NCI-H524 treated with DMSO at 0.1 percent for 48 hours (cell line): ENCODE results near the gene DOCK2.

ENCODE experiments used
- DNase-seq: peaks from one replicate; lab custom pipeline; 2025; lab: John Stamatoyannopoulos, UW

DOCK2 gene

GRCh38 chr5:169988947-169989346 lies 351.9 kb downstream of the DOCK2 start:
- DNase-seq, result no peak

DNA sequence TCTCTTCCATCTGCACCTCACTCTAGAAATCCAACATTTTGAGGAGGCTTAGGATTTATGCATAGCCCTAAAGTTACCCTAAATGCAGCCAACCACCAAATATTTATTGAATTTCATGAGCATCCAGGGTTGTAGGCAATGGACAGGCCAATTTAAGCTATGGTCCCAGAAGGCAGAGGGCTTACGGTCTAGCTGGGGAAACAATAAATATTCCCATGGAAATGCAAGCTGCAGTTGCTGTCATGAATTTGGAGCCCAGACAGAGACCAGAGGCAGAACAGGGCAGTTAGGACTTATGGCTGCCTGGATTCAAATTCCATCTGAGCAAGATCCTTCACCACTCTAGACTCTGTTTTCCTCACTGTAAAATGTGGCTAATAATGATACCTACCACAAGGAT lies 352.3 kb downstream of the DOCK2 start:
- DNase-seq, result no peak

DNA sequence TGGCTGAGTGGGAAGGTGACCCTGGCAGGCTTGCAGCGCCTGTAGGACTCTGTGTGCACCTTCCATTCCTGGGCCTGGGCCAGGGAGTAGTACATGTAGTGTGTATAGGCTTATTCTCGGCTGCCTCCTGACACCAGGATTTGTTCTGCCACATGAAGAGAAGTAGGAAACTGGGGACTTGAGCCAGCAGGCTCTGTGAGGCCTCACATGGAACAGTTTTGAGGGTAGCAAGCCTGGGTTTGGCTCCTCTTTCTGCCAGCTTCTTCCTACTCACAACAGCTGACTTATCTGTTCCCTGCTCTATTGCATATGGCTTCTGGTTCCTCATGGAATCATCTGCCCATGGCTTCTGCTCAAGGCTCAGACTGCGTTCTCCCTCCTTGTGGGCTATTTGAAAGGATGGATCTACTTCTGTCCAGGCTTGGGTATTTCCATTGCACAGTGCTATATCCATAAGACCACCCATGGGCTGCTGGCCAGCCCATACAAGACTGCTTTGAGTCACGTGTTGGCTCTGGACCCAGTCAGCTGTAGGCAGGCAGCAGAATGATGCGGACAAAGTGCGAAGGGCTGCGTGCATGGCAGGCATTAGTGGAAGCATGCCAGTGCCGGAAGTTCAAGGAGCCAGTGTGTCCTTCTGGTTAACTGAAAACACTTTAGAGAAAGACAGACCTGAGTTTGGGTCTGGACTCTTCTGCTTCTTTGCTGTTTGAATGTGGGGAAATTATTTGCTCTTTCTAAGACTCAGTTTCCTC lies 354.2 kb downstream of the DOCK2 start:
- no peak for DNase-seq

GRCh38 chr5:169992789-169993484 lies 355.9 kb downstream of the DOCK2 start:
- no peak for DNase-seq

DNA sequence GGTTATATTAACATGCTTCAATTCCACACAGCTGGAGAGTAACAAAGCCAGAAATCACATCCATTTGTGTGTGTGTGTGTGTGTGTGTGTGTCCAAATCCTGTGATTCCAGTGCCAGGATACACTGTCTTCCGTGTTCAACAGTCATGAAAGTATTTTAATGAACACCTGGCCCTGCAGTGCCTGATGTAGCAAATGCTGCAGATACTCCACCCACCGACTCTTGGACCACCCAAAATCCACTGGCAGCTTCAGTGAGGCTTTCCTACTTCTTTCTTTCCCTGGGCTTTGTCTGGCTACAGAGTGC lies 356.4 kb downstream of the DOCK2 start:
- DNase-seq, result no peak

DNA sequence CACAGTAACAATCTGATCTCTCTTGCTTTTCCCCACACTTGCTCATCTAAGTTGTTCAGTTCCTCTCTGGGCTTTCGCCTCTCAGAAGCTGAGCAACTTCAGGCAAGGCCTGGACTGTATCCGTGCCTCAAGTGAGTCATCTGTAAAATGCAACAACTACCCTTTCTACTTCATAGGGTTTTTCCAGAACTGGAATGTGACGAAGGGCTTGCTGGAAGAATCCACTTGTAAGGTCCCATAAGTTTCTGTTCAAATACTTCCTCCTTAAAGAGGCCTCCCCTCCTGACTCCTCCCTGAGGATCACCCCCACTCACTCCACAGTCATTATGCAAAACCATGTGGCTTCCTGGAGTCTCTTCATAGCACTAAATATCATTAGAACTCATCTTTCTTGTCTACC lies 360.7 kb downstream of the DOCK2 start:
- DNase-seq, result no peak

- DNase-seq, result peak; percentile 15
Measured at GRCh38 chr5:169999621-170000020, 362.5 kb downstream of the DOCK2 start.

DNA sequence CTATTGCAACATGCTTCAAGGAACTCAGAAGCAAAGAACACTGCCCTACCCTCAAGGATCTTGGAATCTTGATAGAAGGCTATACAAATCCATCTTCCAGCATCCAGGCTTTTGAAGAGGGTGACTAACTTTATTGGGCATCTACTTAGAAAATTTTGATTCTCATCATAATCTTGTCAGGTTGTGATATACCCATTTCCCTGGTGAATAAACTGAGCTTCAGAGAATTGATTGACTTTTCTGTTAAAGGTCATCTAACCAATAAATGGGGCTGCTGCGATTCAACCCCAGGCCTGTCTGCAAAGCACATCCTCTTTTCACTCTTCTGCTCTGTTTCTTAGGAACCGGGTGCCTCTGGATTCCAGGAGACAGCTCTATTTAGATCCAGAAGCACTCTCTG lies 363.1 kb downstream of the DOCK2 start:
- DNase-seq, result no peak

DNA sequence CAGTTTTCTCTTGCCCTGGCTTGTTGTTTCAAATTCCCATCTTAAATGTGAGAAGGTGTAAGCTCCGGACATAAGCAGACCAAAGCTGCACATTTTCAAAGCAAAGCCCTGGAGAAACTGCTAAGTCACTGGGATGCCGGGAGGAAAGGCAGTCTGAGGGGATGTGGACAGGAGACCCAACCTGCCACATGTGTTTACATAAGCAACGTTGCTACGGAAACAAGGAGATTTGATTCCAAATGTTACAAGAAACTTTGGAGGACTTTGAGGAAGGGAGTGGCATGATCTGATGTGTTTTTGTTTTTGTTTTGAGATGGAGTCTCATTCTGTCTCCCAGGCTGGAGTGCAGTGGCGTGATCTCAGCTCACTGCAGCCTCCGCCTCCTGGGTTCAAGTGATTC lies 368.9 kb downstream of the DOCK2 start:
- DNase-seq, result no peak

DNA sequence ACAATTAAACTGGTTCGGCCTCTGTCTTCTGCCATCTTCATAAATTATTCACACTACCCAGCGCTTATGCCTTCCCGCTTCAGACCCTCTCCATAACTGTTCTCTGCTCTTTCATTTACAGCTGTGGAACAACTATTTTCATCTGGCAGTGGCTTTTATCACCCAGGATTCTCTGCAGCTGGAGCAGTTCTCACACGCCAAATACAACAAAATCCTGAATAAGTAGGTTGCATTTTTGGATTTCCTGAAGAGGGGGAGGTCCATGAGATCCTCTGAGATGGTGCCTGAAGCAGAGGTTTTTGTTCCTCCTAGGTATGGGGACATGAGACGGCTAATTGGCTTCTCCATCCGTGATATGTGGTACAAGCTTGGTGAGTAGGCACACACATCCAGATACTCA lies 371.3 kb downstream of the DOCK2 start:
- no peak for DNase-seq

GRCh38 chr5:170010595-170010994 lies 373.5 kb downstream of the DOCK2 start:
- DNase-seq, result no peak

GRCh38 chr5:170011751-170012150 lies 374.7 kb downstream of the DOCK2 start:
- no peak for DNase-seq

DNA sequence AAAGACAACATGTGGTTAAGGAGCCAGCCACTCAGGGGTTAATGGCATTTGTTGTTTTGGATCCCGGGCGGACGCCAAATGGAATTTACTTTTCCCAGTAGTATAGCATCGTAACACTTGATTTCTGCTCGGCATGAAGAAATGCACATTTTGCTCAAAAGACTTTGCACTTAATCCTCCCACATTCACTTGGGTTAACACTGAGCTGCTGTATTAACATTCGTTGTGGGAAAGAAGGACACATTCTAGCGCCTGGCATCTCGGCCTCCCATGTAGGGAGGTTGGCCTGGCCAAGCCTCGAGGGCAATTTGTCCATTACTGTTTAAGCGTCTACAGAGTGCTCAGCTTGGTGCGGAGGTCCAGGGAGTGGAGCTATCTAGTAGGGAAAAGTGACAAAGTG lies 375.5 kb downstream of the DOCK2 start:
- DNase-seq, result no peak

- no peak for DNase-seq
Measured at GRCh38 chr5:170020423-170020822, 383.3 kb downstream of the DOCK2 start.

GRCh38 chr5:170021506-170021905 lies 384.4 kb downstream of the DOCK2 start:
- no peak for DNase-seq

- no peak for DNase-seq
Measured at GRCh38 chr5:170025853-170026252, 388.8 kb downstream of the DOCK2 start.

DNA sequence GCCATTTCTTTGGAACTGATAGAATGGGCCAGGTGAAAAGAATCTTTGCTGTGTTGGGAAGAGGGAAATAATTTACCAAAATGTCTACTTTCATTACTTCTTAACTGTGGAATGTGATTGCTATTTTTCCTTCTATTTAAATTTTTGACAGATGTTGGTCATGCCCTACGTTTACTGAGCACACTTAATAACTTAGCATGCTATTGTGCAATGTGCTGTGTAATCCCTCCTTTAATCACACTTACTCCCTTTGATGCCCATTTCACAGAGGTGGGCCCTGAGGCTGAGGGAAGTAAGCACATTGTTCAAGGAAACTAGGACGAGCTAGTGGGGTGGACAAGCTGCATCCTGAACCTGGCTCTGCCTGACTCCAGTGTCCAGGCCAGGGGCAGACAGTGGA lies 391.0 kb downstream of the DOCK2 start:
- DNase-seq, result no peak

- DNase-seq, result no peak
Measured at GRCh38 chr5:170034231-170034630, 397.2 kb downstream of the DOCK2 start.

DNA sequence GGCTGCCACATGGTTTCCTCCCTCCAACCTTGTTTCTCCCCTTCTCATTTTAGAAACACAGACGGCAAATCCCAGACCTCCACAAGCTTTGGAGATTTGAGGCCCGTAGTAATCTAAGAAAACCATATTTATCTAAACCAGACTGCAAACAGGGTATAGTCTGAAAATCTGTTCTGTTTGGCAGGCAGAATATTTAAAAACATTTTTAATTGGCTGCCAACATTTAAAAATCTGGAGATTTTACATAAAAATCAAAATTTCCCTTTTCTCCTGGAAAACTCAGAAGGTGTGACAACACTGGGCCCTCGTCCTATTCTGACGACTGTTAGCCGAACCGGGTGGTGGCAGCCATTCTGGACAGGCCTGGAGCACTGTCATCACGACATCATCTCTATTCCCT lies 401.2 kb downstream of the DOCK2 start:
- DNase-seq, result no peak

- no peak for DNase-seq
Measured at GRCh38 chr5:170039830-170040229, 402.8 kb downstream of the DOCK2 start.

GRCh38 chr5:170046241-170046640 lies 409.2 kb downstream of the DOCK2 start:
- DNase-seq, result no peak

DNA sequence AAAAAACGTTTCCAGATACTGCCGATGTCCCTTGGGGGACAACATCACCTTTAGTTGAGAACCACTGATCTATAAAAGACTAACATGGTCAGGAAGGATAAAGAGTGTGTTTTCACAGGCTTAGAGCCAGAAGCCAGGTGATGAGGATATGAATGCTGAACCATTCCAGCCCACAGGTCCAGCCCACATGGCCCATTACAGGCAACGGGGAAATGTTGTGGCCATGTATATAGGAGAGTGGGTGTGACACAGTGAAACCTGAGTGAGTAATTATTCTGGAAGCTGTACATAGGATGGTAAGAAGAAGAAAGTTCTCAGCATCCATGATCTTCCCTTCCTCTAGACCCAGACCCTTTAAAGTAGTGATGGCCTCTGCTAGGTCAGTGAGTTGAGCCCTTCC lies 412.6 kb downstream of the DOCK2 start:
- DNase-seq, result no peak

- no peak for DNase-seq
Measured at GRCh38 chr5:170053896-170054295, 416.8 kb downstream of the DOCK2 start.

DNA sequence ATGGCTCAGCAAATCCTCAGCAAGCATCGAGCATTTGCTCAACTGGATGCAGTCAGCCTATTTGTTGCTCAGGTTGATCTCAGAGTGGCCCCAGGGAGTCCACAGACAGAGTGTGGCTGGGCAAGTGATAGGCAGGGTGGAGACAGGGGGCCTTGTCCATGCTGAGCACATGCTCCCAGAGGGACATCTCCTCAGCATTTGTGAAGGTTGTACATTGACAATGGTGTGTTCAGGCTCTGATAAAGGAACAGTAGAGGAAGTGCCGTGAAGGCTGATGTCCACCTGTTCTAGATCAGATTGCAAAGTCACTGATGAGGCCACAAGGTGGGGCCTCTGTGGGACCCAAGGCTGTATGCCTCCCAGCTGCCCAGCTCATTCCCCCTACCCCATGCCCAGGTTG lies 418.5 kb downstream of the DOCK2 start:
- DNase-seq, result no peak
